Thyroid gland (tissue), 4 donors: Measurements from ENCODE around the gene GAREM1. TPM values are rescaled to one million over a fixed set of nuclear protein-coding genes. Genes with fewer than 3 reads are reported as not detected.
A peak's percentile ranks its signal among the peaks of the same experiment; 100 is the strongest.

ENCODE experiments used
- DNase-seq, 2 donors: peaks; one replicate each; pipeline ENCODE4 v3.0.0-alpha.2; 2019
- H3K27ac ChIP-seq, 3 donors: fragments of 200-600 bp; sonication (generic); 1 replicate in 2 of 3; 2 replicates in 1 of 3; pipeline ENCODE4 v1.5.1; 2016 to 2019; ENCODE audit warnings: mild to moderate bottlenecking in 1 of 3, moderate library complexity in 1 of 3
- H3K27me3 ChIP-seq: fragments of 200-600 bp; sonication (generic); one replicate; pipeline ENCODE4 v1.5.1; 2019
- H3K36me3 ChIP-seq, 2 donors: fragments of 200-600 bp; sonication (generic); one replicate each; pipeline ENCODE4 v1.5.1; 2016 to 2019
- H3K4me1 ChIP-seq, 2 donors: fragments of 200-600 bp; sonication (generic); one replicate each; pipeline ENCODE4 v1.5.1; 2017 to 2019
- H3K4me3 ChIP-seq, 3 donors: fragments of 200-600 bp; sonication (generic); replicated peaks in 1 of 3; 1 replicate in 2 of 3; 2 replicates in 1 of 3; pipeline ENCODE4 v1.5.1; 2016; ENCODE audit warnings: mild to moderate bottlenecking in 1 of 3
- H3K9me3 ChIP-seq: fragments of 200-600 bp; sonication (generic); one replicate; pipeline ENCODE4 v1.5.1; 2017
- POLR2A ChIP-seq, 2 donors: fragments of 450-650 bp; IDR thresholded peaks; one replicate each; pipeline ENCODE4 v1.6.1; 2017; ENCODE audit warnings: antibody characterized with exemption in 2 of 2, mild to moderate bottlenecking in 2 of 2, moderate library complexity in 1 of 2
- WGBS, 2 donors: methylation state at CpG; one replicate each; pipeline ENCODE4 v1.1.5; 2017; 5-methylcytosine and 5-hydroxymethylcytosine counted together
- intact Hi-C: fragments of 100-400 bp; cut with DNase I; formaldehyde crosslinking; loops from one replicate; pipeline ENCODE4 v1.15.1; 2023
- total RNA-seq, 4 donors: library from RNA; depleted of rRNA; stranded (reverse); fragments of >200 nt; gene quantifications; one replicate each; pipeline ENCODE4 v1.2.3, GENCODE V29; 2016
- TF ChIP-seq, protein P1 (sequence below), 6 experiments: fragments of 200-600 bp in 3 of 6; fragments of 450-650 bp in 3 of 6; sonication (generic) in 3 of 6; IDR thresholded peaks; one replicate each; pipeline ENCODE4 v1.5.1; 2016 to 2019; ENCODE audit warnings: antibody characterized with exemption in 6 of 6, mild to moderate bottlenecking in 2 of 6, inconsistent platforms in 1 of 6, moderate library complexity in 1 of 6

Gene GAREM1
- total RNA-seq, 4 donors from 2014 or later: 4.6 to 6.8 (median 5.8) TPM

DNA sequence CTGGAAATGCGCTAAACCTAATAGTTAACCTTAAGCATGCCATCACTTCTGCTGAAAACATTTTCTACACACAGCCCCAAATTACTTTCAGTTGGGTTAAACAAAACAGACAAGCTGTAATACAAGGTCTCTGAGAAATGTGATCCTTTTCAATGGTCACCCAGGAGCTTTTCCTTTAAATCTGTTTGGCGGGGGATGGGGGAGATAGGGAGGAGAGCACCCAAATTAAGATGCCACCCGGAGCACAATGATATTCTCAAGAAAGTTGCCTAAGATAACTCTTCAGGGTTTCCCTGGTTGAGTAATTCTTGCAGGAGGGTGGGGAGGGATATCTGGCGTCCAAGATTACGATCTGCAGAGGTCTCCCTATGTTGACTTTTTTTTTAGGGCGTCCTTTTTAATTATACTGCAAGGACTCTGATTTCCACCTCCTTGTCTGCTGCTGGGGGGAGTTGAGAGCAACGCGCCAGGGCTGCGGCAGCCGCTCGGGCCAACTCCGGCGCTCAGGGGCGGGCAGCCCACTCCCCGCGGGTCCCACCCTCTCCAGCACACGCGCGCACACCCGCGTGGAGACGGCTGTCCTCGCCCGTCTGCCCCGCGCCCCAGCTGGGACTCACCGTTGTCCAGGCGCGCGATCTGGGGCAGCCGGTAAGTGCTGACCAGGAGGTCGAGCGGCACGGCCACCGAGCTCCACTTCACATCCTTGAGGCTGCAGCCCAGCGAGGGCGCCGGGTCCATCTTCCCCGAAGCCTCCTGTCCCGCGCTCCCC lies 807 bp downstream of the GAREM1 start:
- H3K4me3 ChIP-seq: peak overlapping the region; percentile 51 to 83 (median 71)
- no peaks in the 10 kb centered on the region for H3K36me3 ChIP-seq
- no peaks in the 10 kb centered on the region for H3K27me3 ChIP-seq
- H3K9me3 ChIP-seq: no peaks in the 10 kb centered on the region
- DNase-seq: peak; percentile 42 to 54
- TF ChIP-seq POLR2A (IDR thresholded peaks at IDR 0.05): no peak
- TF ChIP-seq, protein P1, sequence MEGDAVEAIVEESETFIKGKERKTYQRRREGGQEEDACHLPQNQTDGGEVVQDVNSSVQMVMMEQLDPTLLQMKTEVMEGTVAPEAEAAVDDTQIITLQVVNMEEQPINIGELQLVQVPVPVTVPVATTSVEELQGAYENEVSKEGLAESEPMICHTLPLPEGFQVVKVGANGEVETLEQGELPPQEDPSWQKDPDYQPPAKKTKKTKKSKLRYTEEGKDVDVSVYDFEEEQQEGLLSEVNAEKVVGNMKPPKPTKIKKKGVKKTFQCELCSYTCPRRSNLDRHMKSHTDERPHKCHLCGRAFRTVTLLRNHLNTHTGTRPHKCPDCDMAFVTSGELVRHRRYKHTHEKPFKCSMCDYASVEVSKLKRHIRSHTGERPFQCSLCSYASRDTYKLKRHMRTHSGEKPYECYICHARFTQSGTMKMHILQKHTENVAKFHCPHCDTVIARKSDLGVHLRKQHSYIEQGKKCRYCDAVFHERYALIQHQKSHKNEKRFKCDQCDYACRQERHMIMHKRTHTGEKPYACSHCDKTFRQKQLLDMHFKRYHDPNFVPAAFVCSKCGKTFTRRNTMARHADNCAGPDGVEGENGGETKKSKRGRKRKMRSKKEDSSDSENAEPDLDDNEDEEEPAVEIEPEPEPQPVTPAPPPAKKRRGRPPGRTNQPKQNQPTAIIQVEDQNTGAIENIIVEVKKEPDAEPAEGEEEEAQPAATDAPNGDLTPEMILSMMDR (IDR thresholded peaks at IDR 0.05): no peak
- intact Hi-C loops: loop anchor here (5.0 kb wide), 2 partner anchors 183 to 198 kb away; no protein-coding TSS in a partner anchor
- peak overlapping the region; percentile 52 to 79 (median 74) for H3K27ac ChIP-seq
- H3K4me1 ChIP-seq: peaks cover 12 to 18% of the 10 kb centered on the region in 2 donors
- WGBS, 2 donors: 1 to 3% methylated on average over 9 to 16 of the region's 41 CpGs

DNA sequence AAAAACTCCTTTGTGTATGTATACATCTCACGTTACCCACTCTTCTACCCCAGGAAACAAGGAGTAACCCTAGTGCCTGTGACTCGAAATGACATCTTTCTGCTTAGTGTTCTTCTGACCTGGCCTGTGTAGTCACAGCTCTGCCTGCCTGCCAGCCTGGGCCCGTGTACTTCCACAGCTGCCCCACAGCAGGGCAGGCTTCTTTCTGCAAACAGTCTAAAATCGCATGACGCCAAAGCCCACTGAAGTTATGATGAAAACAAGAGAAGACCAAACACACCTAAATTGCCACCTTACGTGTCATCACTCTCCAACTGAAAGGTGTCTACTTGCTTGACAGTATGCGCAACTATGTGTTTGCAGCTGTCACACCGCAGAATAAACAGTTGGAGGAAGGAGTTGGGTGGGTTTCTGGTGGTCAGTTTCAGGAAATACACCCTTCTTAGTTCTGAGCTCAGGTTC lies 1.5 kb downstream of the GAREM1 start:
- peak; percentile 54 to 61 for DNase-seq
- no peaks in the 10 kb centered on the region for H3K36me3 ChIP-seq
- peaks cover 12 to 18% of the 10 kb centered on the region in 2 donors for H3K4me1 ChIP-seq
- peak overlapping the region in 2 of 3 donors; percentile 74 to 79 for H3K27ac ChIP-seq
- no peak for TF ChIP-seq POLR2A (IDR thresholded peaks at IDR 0.05)
- TF ChIP-seq, protein P1 (IDR thresholded peaks at IDR 0.05): peak in 4 of 6 experiments; percentile 14 to 38 (median 23)
- peak overlapping the region in 2 of 3 donors; percentile 71 to 83 for H3K4me3 ChIP-seq
- no peaks in the 10 kb centered on the region for H3K27me3 ChIP-seq
- intact Hi-C loops: no loop called here
- no peaks in the 10 kb centered on the region for H3K9me3 ChIP-seq
- 19% methylated on average over 8 of the region's 8 CpGs for WGBS, 2 donors

DNA sequence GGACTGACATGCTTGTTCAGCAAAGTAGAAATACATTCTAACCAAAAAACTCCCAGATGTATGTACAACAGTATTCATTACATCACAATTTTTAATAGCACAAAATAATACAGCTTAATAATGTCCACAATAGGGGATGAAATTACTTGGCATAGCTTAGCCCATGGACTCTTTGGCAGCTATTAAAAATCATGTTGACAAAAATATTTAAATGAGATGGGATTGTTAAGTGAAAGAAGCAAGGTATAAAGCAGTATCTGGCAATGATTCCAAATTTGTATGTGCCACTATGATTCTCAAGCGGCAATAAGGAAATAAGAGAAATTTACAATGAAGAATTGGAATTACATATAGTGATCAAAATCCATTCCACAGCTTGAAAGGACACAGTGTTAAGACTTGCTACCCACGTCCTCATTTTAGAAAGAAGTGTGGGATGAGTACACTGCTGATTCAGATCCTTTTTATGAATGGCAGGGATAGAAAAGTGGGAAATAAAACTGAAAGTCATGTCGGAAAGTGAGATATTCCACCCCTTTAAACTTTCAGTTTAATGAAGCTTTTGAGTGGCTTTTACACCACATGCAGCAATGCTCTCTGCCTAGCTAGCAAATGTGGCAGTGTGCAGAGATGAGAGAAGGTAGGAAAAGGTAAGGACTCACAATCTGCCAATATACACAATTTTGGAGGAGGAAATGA lies 2.4 kb downstream of the GAREM1 start:
- Histone ChIP-seq H3K4me3 (no peak overlapping the region), H3K27me3 (no peaks in the 10 kb centered on the region), H3K9me3 (no peaks in the 10 kb centered on the region), H3K36me3 (no peaks in the 10 kb centered on the region), H3K4me1 (peaks cover 12 to 18% of the 10 kb centered on the region in 2 donors), H3K27ac (no peak overlapping the region)
- DNase-seq: no peak
- 47 to 65% methylated on average over 3 of the region's 3 CpGs for WGBS, 2 donors
- intact Hi-C loops: no loop called here
- no peak for TF ChIP-seq POLR2A (IDR thresholded peaks at IDR 0.05)
- TF ChIP-seq, protein P1 (IDR thresholded peaks at IDR 0.05): no peak

DNA sequence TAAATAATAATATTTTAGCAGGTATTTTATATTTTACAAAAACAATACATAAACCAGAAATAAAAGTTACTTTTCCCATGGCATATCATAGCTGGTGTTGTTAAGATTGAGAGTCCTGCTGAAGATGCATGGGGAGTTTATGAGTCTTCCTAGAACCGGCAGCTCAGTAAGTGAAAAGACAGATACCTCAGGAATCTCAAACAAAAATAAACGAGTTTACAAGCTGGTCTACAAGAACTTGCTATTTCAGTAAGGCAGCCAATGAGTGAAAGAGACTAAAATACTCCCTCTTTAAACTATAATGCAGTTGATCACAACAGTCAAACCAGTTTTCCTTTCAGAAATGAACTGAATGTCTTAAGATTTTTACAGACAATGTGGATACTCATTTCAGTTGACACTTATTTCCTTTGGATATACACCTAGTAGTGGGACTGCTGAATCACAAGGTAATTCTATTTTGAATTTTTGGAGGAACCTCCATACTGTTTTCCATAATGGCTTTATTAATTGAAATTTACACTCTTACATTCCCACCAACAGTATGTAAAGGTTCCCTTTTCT lies 8.9 kb downstream of the GAREM1 start:
- Histone ChIP-seq H3K4me1 (no peaks in the 10 kb centered on the region), H3K27me3 (no peaks in the 10 kb centered on the region), H3K36me3 (no peaks in the 10 kb centered on the region), H3K9me3 (no peaks in the 10 kb centered on the region), H3K27ac (no peak overlapping the region), H3K4me3 (no peak overlapping the region)
- WGBS, 2 donors: 64 to 71% methylated on average over 2 of the region's 2 CpGs
- TF ChIP-seq, protein P1 (IDR thresholded peaks at IDR 0.05): no peak
- TF ChIP-seq POLR2A (IDR thresholded peaks at IDR 0.05): no peak
- no peak for DNase-seq
- intact Hi-C loops: no loop called here
